ENCODE results near the gene ADGRD1.

The ADGRD1 gene

DNA sequence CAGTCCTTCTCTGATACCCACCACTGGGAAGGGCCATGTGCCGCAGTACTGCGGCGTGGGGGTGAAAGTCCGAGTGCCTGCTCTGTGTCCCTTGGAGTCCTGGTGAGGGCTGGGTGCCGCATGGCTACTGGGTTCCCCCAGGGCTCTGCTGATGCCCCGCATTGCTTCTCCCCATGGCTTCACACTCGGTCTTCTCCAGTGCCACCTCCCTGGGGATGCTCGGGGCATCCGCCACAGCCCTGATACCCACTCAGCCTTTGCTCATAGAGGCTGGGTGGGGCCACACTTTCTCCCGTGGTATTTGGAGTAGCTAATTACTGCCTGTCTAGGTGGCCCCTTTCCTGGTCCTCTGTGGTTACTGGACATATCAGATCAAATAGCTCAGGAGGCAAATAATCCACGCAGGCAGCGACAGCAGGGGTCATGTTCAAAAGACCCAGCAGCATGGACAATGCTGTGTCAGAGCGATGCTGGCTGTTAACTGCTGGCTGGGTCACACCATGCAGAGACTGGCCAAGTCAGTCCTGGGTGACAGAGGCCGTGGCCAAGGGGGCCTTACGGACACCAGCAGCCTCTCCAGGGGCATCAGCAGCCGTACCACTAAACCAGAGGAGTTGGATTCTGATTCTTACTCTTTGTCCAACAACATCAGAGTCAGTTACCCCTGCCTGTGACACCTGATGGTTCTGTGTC lies 106.5 kb downstream of the ADGRD1 start:
- no peak for DNase-seq (ENCODE audit: insufficient read length, low spot score)
- no peak for FAIRE-seq
- TF ChIP-seq POLR2AphosphoS5 (IDR thresholded peaks at IDR 0.05; ENCODE audit: low read depth, low read length) (no peak), POLR2A (IDR thresholded peaks at IDR 0.05; ENCODE audit: low read depth, low read length) (no peak), POU2F2 (IDR thresholded peaks at IDR 0.05; ENCODE audit: low read depth, low read length) (no peak), TAF1 (IDR thresholded peaks at IDR 0.05; ENCODE audit: low read depth, low read length) (no peak), PAX5 (IDR thresholded peaks at IDR 0.05; ENCODE audit: insufficient read depth, low read length, severe bottlenecking) (no peak), SPI1 (IDR thresholded peaks at IDR 0.05; ENCODE audit: low read depth, low read length) (no peak)

DNA sequence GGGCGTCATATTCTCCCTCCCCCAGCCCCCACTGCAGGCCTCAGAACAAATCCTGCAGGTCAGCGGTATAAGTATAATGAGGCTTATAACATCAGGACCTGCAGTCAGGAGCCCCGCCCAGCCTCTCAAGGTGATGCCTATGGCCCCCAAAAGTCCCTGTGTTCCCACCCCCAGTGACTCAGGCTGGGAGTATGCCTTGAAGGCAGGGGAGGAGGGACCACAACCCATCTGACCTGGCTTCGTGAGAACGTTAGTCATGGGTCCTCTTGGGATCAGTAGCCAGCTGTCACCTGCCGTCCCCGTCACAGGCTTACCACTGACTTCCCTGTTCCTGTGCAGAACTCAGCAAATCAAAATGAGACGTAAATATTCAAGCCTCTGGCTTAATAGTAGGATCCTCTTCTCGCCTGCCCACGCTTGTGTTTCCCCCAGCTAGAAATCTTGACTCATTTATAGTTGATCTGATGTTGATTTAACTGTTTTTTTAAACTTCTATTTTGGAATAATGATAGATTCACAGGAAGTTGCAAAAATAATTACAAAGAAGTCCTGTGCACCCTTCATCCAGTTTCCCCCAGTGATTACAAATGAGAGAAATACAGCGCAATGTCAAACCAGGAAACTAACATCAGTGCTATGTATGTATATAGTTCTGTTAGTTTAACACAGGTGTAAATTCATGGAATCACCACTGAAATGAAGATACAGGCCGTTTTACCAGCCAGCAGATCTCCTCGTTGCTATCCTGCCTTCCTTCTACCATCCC lies 107.5 kb downstream of the ADGRD1 start:
- no peak for TF ChIP-seq SPI1 (IDR thresholded peaks at IDR 0.05; ENCODE audit: low read depth, low read length)
- no peak for TF ChIP-seq POU2F2 (IDR thresholded peaks at IDR 0.05; ENCODE audit: low read depth, low read length)
- TF ChIP-seq PAX5 (IDR thresholded peaks at IDR 0.05; ENCODE audit: insufficient read depth, low read length, severe bottlenecking) = no peak
- TF ChIP-seq POLR2AphosphoS5 (IDR thresholded peaks at IDR 0.05; ENCODE audit: low read depth, low read length) = no peak
- no peak for TF ChIP-seq POLR2A (IDR thresholded peaks at IDR 0.05; ENCODE audit: low read depth, low read length)
- TF ChIP-seq TAF1 (IDR thresholded peaks at IDR 0.05; ENCODE audit: low read depth, low read length) = no peak
- DNase-seq (ENCODE audit: insufficient read length, low spot score) = no peak
- FAIRE-seq = no peak

DNA sequence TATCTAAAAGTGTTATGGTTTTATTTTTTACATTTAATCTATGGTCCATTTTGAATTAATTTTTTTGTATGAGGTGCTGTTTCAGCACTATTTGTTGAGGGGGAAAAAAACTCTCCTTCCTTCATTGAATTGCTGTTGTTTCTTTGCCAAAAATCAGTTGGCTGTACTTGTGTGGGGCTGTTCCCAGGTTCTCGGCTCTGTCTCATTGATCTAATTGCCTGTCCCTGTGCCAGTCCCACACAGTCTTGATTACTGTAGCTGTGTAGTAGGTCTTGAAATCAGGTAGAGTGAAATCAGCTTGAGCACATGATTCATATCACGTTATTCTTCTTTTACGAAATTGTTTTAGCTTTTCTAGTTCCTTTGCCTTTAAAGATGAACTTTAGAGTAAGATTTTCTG lies 109.7 kb downstream of the ADGRD1 start:
- no peak for FAIRE-seq
- DNase-seq (ENCODE audit: insufficient read length, low spot score) = no peak
- TF ChIP-seq POLR2AphosphoS5 (IDR thresholded peaks at IDR 0.05; ENCODE audit: low read depth, low read length) (no peak), POU2F2 (IDR thresholded peaks at IDR 0.05; ENCODE audit: low read depth, low read length) (no peak), POLR2A (IDR thresholded peaks at IDR 0.05; ENCODE audit: low read depth, low read length) (no peak), TAF1 (IDR thresholded peaks at IDR 0.05; ENCODE audit: low read depth, low read length) (no peak), SPI1 (IDR thresholded peaks at IDR 0.05; ENCODE audit: low read depth, low read length) (no peak), PAX5 (IDR thresholded peaks at IDR 0.05; ENCODE audit: insufficient read depth, low read length, severe bottlenecking) (no peak)

DNA sequence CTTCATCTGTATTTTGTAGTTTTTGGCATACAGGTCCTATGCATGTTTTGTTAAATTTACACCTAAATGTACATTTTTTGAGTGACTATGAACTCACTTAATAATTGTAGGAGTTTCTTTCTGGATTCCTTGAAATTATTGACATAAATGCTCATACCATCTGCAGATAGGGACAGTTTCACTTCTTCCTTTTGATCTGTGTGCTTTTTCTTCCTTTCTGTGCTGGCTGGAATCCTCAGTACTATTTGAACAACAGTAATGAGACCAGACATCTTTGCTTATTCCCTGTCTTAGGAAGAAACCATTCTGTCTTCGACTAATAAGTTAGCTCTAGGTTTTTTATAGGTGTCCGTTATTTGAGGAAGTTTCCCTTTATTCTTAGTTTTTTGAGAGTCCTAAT lies 110.3 kb downstream of the ADGRD1 start:
- DNase-seq (ENCODE audit: insufficient read length, low spot score) (no peak), FAIRE-seq (no peak)
- TF ChIP-seq POLR2A (IDR thresholded peaks at IDR 0.05; ENCODE audit: low read depth, low read length) (no peak), SPI1 (IDR thresholded peaks at IDR 0.05; ENCODE audit: low read depth, low read length) (peak; percentile 70)

DNA sequence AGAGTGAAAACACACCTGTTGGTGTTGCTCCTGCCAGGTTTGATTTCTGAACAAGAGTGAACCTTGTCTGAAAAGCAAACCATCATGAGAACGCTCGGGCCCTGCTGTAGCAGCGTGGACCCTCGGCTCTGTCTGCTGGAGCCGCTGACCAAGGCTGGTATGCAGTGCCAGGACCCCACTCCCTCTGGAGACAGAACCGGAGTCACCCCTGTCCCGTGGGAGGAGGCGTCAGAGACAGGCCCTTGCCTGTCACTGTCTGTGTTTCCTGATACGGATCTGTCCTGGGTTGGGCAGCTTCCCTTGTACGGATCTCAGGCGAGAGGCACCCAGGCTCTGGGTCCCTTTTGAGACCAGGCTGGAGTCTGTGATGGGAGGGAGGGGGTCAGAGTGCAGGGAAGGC lies 111.6 kb downstream of the ADGRD1 start:
- no peak for DNase-seq (ENCODE audit: insufficient read length, low spot score)
- no peak for FAIRE-seq

DNA sequence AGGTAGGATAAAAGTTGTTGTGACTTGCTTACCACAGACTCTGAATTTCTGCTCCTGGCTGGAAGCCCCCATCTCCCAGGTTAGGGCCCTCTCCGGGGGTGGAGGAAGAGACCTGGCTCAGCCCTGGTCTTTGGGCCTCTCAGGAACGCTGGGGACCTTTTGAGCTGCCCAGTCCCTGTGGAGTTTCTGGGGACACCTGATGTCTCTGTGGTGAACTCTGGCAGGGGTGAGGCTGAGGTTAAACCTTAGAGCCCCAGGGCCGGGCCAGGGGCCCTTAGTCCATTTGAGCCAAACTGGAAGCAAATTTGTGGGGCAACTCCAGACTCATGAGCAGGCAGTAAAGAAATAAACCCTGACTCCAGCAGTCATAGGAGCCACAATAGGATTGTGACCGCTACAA lies 112.1 kb downstream of the ADGRD1 start:
- TF ChIP-seq PAX5 (IDR thresholded peaks at IDR 0.05; ENCODE audit: insufficient read depth, low read length, severe bottlenecking) (no peak), POU2F2 (IDR thresholded peaks at IDR 0.05; ENCODE audit: low read depth, low read length) (no peak), POLR2A (IDR thresholded peaks at IDR 0.05; ENCODE audit: low read depth, low read length) (no peak), TAF1 (IDR thresholded peaks at IDR 0.05; ENCODE audit: low read depth, low read length) (no peak), SPI1 (IDR thresholded peaks at IDR 0.05; ENCODE audit: low read depth, low read length) (no peak), POLR2AphosphoS5 (IDR thresholded peaks at IDR 0.05; ENCODE audit: low read depth, low read length) (no peak)
- no peak for DNase-seq (ENCODE audit: insufficient read length, low spot score)
- no peak for FAIRE-seq

More for the DNA sequence above, 111.6 kb downstream of the ADGRD1 start:
- TF ChIP-seq PAX5 (IDR thresholded peaks at IDR 0.05; ENCODE audit: insufficient read depth, low read length, severe bottlenecking) = no peak
- TF ChIP-seq TAF1 (IDR thresholded peaks at IDR 0.05; ENCODE audit: low read depth, low read length) = no peak
- no peak for TF ChIP-seq POU2F2 (IDR thresholded peaks at IDR 0.05; ENCODE audit: low read depth, low read length)
- no peak for TF ChIP-seq POLR2A (IDR thresholded peaks at IDR 0.05; ENCODE audit: low read depth, low read length)
- no peak for TF ChIP-seq POLR2AphosphoS5 (IDR thresholded peaks at IDR 0.05; ENCODE audit: low read depth, low read length)
- no peak for TF ChIP-seq SPI1 (IDR thresholded peaks at IDR 0.05; ENCODE audit: low read depth, low read length)

DNA sequence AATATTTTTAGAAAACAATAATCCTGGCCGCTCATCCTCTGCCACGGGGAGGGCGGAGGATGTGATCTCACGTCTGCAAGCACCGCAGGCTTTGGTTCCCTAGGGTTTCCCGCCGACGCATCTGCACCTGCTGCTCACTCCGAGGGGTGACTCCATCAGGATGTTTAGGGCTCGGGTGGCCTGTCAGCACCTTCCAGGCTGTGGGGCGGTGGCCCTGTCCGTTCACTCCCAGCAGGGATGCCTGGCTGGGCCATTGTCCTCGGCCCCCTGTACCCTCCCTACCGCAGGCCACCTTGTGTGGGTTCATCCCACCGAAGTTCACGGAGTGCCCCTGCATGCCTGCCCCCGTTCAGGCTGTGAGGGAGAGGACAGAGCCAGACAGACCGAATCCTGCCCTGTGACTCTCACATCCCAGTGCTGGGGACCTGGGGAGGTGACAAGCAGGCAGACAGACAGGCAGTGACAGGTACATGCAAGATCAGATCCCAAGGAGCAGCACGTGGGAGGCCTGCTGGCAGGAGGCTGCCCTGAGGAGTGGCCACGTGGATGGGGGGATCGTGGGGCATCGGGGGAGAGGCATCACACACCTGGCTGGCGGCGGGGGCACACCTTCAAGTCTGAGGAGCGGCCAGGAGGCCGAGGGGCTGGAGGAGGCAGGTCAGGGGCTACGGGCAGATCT lies 112.6 kb downstream of the ADGRD1 start:
- TF ChIP-seq SPI1 (IDR thresholded peaks at IDR 0.05; ENCODE audit: low read depth, low read length) (no peak), POLR2AphosphoS5 (IDR thresholded peaks at IDR 0.05; ENCODE audit: low read depth, low read length) (no peak), PAX5 (IDR thresholded peaks at IDR 0.05; ENCODE audit: insufficient read depth, low read length, severe bottlenecking) (no peak), TAF1 (IDR thresholded peaks at IDR 0.05; ENCODE audit: low read depth, low read length) (no peak)
- no peak for DNase-seq (ENCODE audit: insufficient read length, low spot score)
- no peak for FAIRE-seq

DNA sequence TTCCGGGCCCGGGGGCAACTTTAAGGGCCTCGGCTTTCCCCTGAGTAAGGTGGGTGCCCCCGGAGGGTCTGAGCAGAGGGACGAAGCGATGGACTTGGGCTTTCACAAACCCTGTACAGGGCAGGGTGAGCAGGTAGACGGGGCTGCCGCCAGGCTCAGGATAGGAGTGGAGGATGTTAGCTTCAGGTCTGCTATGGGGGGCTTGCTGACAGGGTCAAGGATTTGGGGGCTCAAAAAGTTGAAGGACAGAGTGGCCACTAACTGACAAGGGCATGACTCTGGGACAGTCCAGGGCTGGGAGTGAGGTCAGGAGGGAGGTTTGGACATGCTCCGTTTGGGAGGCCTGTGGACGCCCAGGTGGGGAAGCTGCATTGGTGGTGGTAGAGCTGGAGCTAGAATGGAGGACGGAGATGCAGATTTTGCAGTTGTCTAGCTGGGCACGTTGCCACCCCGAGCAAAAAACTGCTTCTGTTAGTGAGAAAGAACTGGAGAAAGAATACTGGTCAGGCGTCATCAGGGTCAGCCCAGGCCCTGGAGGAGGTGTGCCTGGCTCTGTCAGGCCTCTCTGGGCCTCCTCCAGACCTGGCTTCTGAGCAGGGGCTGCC lies 113.3 kb downstream of the ADGRD1 start:
- no peak for DNase-seq (ENCODE audit: insufficient read length, low spot score)
- TF ChIP-seq TAF1 (IDR thresholded peaks at IDR 0.05; ENCODE audit: low read depth, low read length) = no peak
- TF ChIP-seq POLR2AphosphoS5 (IDR thresholded peaks at IDR 0.05; ENCODE audit: low read depth, low read length) = no peak
- no peak for TF ChIP-seq SPI1 (IDR thresholded peaks at IDR 0.05; ENCODE audit: low read depth, low read length)
- no peak for TF ChIP-seq POU2F2 (IDR thresholded peaks at IDR 0.05; ENCODE audit: low read depth, low read length)
- no peak for TF ChIP-seq POLR2A (IDR thresholded peaks at IDR 0.05; ENCODE audit: low read depth, low read length)
- FAIRE-seq = no peak
